Right atrium auricular region (tissue), 2 donors: ENCODE results near the gene ACTRT2. TPM values are rescaled to one million over a fixed set of nuclear protein-coding genes. Genes with fewer than 3 reads are reported as not detected.

Experiments used
- DNase-seq: peaks from one replicate; pipeline ENCODE4 v3.0.0-alpha.2; 2019; ENCODE audit warnings: low spot score
- H3K27ac ChIP-seq, 2 donors: fragments of 200-600 bp; sonication (generic); 1 replicate in 1 of 2; 2 replicates in 1 of 2; pipeline ENCODE4 v1.5.1; 2016 to 2019
- H3K27me3 ChIP-seq, 2 donors: fragments of 200-600 bp; sonication (generic); one replicate each; pipeline versions ENCODE4 v1.5.1 to v1.6.0; 2017 to 2019
- H3K36me3 ChIP-seq: fragments of 200-600 bp; sonication (generic); one replicate; pipeline ENCODE4 v1.5.1; 2016
- H3K4me1 ChIP-seq, 2 donors: fragments of 200-600 bp; sonication (generic); one replicate each; pipeline versions ENCODE4 v1.5.1 to v1.6.0; 2017 to 2019
- H3K4me3 ChIP-seq, 2 donors: fragments of 200-600 bp; sonication (generic); 1 replicate in 1 of 2; 2 replicates in 1 of 2; pipeline ENCODE4 v1.5.1; 2017 to 2019; ENCODE audit warnings: mild to moderate bottlenecking in 1 of 2, moderate library complexity in 1 of 2
- H3K9me3 ChIP-seq, 2 donors: fragments of 200-600 bp; sonication (generic); one replicate each; pipeline ENCODE4 v1.5.1; 2019
- total RNA-seq, 2 donors: library from RNA; depleted of rRNA; stranded (reverse); fragments of >200 nt; gene quantifications; one replicate each; pipeline ENCODE4 v1.1.0, GENCODE V29; 2016
- TF ChIP-seq, protein P1 (sequence below), 2 donors: fragments of 200-600 bp; sonication (generic); IDR thresholded peaks; one replicate each; pipeline ENCODE4 v1.5.1; 2019; ENCODE audit warnings: antibody characterized with exemption in 2 of 2

Gene ACTRT2
- total RNA-seq, 2 donors from 2014 or later: not detected

DNA sequence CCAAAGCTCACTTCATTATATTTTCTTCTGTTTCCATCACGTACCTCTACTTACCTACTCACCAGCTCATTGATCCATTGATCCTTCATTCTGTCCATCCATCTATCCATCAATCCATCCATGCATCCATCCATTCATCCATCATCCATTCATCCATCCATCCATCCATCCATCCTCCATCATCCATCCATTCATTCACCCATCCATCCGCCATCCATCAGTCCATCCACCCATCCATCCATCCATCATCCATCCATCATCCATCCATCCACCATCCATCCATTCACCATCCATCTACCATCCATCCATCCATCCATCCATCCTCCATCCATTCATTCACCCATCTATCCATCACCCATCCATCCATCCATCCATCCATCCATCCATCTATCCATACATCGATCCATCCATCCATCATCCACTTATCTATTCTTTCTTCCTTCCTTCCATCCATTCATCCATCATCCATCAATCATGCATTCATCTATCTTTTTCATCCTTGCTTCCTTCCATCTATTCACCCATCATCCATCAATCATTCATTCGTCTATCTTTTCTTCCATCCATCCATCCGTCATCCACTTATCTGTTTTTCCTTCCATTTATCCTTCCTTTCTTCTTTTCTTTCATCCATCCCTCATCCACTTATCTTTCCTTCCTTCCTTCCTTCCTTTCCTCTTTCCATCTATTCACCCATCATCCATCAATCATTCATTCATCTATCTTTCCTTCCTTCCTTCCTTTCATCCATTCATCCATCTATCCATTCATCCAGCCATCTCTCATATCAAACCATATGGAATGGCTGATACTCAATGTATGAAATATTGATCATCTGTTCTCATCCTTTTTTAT is 35.3 kb upstream of the ACTRT2 start:
- H3K4me1 ChIP-seq: peaks cover 0 to 2% of the 10 kb centered on the region in 2 donors

DNA sequence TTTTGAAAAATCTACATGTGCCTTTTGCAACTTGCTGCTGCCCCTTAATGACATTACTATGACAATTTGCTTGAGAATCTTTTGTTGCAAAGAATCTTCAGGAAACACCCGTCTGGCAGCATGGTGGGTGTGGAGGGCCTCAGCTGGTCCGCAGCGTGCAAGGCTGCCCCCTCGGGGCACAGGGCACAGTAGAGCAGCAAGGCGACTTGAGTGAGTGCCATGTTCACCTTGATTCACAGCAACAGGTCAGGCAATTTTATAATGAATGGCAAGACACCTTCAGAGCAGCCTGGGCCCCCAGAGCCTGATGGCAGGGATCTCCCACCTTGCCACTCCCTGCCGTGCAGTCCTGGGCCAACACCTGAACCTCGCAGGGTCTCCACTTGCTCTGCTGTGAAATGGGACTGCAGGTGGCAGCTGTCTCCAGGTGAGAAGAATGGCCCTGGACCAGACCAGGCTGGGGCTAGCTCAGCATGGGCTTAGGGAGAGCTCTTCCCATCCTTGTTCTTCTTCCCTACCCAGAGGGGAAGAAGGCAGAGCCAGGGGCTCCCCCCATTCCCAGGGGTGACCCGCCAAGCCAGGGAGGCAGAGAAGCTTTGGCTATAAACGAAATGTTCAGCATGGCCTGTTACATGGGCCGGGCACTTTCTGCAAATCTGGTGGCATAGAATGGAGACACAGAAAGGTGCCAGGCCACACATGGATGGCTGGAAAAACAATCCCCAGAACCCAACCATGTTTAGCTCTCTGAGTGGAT is 34.5 kb upstream of the ACTRT2 start:
- H3K27me3 ChIP-seq: no peaks in the 10 kb centered on the region

More for the DNA sequence above, 35.3 kb upstream of the ACTRT2 start:
- DNase-seq: no peak
- TF ChIP-seq, protein P1, sequence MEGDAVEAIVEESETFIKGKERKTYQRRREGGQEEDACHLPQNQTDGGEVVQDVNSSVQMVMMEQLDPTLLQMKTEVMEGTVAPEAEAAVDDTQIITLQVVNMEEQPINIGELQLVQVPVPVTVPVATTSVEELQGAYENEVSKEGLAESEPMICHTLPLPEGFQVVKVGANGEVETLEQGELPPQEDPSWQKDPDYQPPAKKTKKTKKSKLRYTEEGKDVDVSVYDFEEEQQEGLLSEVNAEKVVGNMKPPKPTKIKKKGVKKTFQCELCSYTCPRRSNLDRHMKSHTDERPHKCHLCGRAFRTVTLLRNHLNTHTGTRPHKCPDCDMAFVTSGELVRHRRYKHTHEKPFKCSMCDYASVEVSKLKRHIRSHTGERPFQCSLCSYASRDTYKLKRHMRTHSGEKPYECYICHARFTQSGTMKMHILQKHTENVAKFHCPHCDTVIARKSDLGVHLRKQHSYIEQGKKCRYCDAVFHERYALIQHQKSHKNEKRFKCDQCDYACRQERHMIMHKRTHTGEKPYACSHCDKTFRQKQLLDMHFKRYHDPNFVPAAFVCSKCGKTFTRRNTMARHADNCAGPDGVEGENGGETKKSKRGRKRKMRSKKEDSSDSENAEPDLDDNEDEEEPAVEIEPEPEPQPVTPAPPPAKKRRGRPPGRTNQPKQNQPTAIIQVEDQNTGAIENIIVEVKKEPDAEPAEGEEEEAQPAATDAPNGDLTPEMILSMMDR (IDR thresholded peaks at IDR 0.05): no peak
- Histone ChIP-seq H3K4me3 (no peak overlapping the region), H3K27ac (no peak overlapping the region), H3K27me3 (no peaks in the 10 kb centered on the region), H3K36me3 (no peaks in the 10 kb centered on the region), H3K9me3 (no peaks in the 10 kb centered on the region)

DNA sequence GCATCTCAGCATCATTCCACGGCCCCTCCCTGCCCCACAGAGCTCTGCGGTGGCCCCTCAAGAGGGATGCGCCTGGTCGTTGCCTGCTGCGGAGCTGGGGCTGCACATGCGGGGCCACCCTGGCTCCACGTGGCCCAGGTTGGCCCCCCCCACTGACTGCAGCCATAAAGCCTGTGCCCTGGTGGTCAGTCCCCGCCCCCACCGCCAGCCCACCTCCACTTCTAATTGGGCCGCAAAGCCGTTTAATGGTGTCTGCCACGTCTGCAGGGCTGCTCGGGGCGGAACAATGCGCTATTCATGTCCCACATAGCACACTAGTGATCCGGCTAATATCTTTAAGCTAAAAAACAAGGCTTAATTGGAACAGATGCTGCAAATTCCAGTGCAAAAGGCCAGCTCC is 33.5 kb upstream of the ACTRT2 start:
- Histone ChIP-seq H3K9me3 (no peaks in the 10 kb centered on the region), H3K27ac (no peak overlapping the region), H3K4me1 (no peaks in the 10 kb centered on the region), H3K4me3 (no peak overlapping the region), H3K36me3 (no peaks in the 10 kb centered on the region), H3K27me3 (no peaks in the 10 kb centered on the region)
- no peak for DNase-seq
- TF ChIP-seq, protein P1 (IDR thresholded peaks at IDR 0.05): no peak

More for the DNA sequence above, 34.5 kb upstream of the ACTRT2 start:
- TF ChIP-seq, protein P1 (IDR thresholded peaks at IDR 0.05): no peak
- Histone ChIP-seq H3K4me3 (no peak overlapping the region), H3K36me3 (no peaks in the 10 kb centered on the region), H3K4me1 (no peaks in the 10 kb centered on the region), H3K27ac (no peak overlapping the region), H3K9me3 (no peaks in the 10 kb centered on the region)
- no peak for DNase-seq

- TF ChIP-seq, protein P1 (IDR thresholded peaks at IDR 0.05): no peak
- Histone ChIP-seq H3K27me3 (no peaks in the 10 kb centered on the region), H3K36me3 (no peaks in the 10 kb centered on the region), H3K9me3 (no peaks in the 10 kb centered on the region), H3K27ac (no peak overlapping the region), H3K4me1 (no peaks in the 10 kb centered on the region), H3K4me3 (no peak overlapping the region)
- no peak for DNase-seq
These were observed 33.0 kb upstream of the ACTRT2 start for GRCh38 chr1:2988256-2988655.

- no peaks in the 10 kb centered on the region for H3K36me3 ChIP-seq
- H3K27me3 ChIP-seq: no peaks in the 10 kb centered on the region
- no peaks in the 10 kb centered on the region for H3K4me1 ChIP-seq
- TF ChIP-seq, protein P1 (IDR thresholded peaks at IDR 0.05): no peak
- H3K4me3 ChIP-seq: no peak overlapping the region
- DNase-seq: no peak
- H3K27ac ChIP-seq: no peak overlapping the region
- H3K9me3 ChIP-seq: peaks cover 0 to 7% of the 10 kb centered on the region in 2 donors
These were observed 32.1 kb upstream of the ACTRT2 start for GRCh38 chr1:2989185-2989584.
